SH-SY5Y (cell line): ENCODE results near the gene ZNRF2.

Experiments
- GATA2 ChIP-seq: IDR thresholded peaks from 2 replicates; pipeline ENCODE4 v1.6.1; 2011; ENCODE audit warnings: mild to moderate bottlenecking, low read depth, low read length
- GATA3 ChIP-seq: IDR thresholded peaks from 2 replicates; pipeline ENCODE4 v1.6.1; 2011; ENCODE audit warnings: low read depth, mild to moderate bottlenecking, low read length, moderate library complexity

- TF ChIP-seq GATA2: no peak
- TF ChIP-seq GATA3: no peak
These were observed 111.3 kb downstream of the ZNRF2 start for GRCh38 chr7:30395676-30396075.
